Measurements from ENCODE around the gene SLC7A14.

Gene SLC7A14

GRCh38 chr3:170420307-170420821, 165.5 kb downstream of the SLC7A14 start:
- Mint-ChIP-seq H3K36me3 (ENCODE audit: low read depth) (no peaks in the 10 kb centered on the region), H3K9me3 (peaks cover 9% of the 10 kb centered on the region), H3K27me3 (ENCODE audit: low read depth, poor library complexity) (peaks cover 6% of the 10 kb centered on the region), H3K27ac (no peak overlapping the region), H3K4me1 (peaks cover 50% of the 10 kb centered on the region), H3K4me3 (peak overlapping the region; percentile 73)
- TF ChIP-seq, protein P1, sequence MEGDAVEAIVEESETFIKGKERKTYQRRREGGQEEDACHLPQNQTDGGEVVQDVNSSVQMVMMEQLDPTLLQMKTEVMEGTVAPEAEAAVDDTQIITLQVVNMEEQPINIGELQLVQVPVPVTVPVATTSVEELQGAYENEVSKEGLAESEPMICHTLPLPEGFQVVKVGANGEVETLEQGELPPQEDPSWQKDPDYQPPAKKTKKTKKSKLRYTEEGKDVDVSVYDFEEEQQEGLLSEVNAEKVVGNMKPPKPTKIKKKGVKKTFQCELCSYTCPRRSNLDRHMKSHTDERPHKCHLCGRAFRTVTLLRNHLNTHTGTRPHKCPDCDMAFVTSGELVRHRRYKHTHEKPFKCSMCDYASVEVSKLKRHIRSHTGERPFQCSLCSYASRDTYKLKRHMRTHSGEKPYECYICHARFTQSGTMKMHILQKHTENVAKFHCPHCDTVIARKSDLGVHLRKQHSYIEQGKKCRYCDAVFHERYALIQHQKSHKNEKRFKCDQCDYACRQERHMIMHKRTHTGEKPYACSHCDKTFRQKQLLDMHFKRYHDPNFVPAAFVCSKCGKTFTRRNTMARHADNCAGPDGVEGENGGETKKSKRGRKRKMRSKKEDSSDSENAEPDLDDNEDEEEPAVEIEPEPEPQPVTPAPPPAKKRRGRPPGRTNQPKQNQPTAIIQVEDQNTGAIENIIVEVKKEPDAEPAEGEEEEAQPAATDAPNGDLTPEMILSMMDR (IDR thresholded peaks at IDR 0.05): no peak
- no peak for DNase-seq

- H3K4me3 Mint-ChIP-seq: peak overlapping the region; percentile 73
These were observed 166.3 kb downstream of the SLC7A14 start for GRCh38 chr3:170419557-170420087.

GRCh38 chr3:170418422-170419398, 167.2 kb downstream of the SLC7A14 start, which contains the start of gene CLDN11:
Gene CLDN11 (plus strand): TSS chr3:170418868. CDS start chr3:170419067, 199 bp downstream.
- peaks cover 37% of the 10 kb centered on the region for H3K4me1 Mint-ChIP-seq
- peak; percentile 70 for DNase-seq
- H3K9me3 Mint-ChIP-seq: peaks cover 9% of the 10 kb centered on the region
- TF ChIP-seq, protein P1 (IDR thresholded peaks at IDR 0.05): no peak
- no peaks in the 10 kb centered on the region for H3K36me3 Mint-ChIP-seq (ENCODE audit: low read depth)
- peak within 1 kb of the TSS; percentile 80 for H3K4me3 Mint-ChIP-seq
- no peak within 1 kb of the TSS for H3K27ac Mint-ChIP-seq
- peaks cover 8% of the 10 kb centered on the region for H3K27me3 Mint-ChIP-seq (ENCODE audit: low read depth, poor library complexity)

More at GRCh38 chr3:170419557-170420087, 166.3 kb downstream of the SLC7A14 start:
- Mint-ChIP-seq H3K27me3 (ENCODE audit: low read depth, poor library complexity) (peaks cover 8% of the 10 kb centered on the region), H3K9me3 (peaks cover 9% of the 10 kb centered on the region), H3K36me3 (ENCODE audit: low read depth) (no peaks in the 10 kb centered on the region), H3K4me1 (peaks cover 44% of the 10 kb centered on the region), H3K27ac (no peak overlapping the region)
- peak; percentile 63 for DNase-seq
- TF ChIP-seq, protein P1 (IDR thresholded peaks at IDR 0.05): no peak

DNA sequence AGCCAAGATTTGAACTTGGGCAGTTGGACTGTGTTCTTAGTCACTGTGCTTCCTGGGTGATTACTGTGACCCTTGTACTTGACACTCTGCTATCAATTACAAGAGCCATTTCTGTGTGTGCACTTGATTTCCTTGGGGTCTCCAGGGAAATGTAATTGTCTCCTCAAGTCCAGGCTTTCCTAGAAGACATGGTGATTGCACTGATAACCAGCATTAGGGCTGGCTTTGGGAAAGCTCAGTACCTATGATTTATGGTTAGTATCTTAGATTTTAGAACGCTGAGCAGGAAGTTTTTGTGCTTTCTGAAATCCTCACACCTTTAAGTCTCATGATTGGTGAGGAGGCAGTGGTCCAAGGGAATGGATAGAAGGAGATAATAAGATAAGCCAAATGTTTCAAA, 168.8 kb downstream of the SLC7A14 start:
- H3K4me3 Mint-ChIP-seq: no peak overlapping the region
- H3K4me1 Mint-ChIP-seq: peaks cover 29% of the 10 kb centered on the region
- TF ChIP-seq, protein P1 (IDR thresholded peaks at IDR 0.05): no peak
- no peak for DNase-seq
- peaks cover 9% of the 10 kb centered on the region for H3K9me3 Mint-ChIP-seq
- H3K36me3 Mint-ChIP-seq (ENCODE audit: low read depth): no peaks in the 10 kb centered on the region
- peaks cover 8% of the 10 kb centered on the region for H3K27me3 Mint-ChIP-seq (ENCODE audit: low read depth, poor library complexity)
- H3K27ac Mint-ChIP-seq: no peak overlapping the region

DNA sequence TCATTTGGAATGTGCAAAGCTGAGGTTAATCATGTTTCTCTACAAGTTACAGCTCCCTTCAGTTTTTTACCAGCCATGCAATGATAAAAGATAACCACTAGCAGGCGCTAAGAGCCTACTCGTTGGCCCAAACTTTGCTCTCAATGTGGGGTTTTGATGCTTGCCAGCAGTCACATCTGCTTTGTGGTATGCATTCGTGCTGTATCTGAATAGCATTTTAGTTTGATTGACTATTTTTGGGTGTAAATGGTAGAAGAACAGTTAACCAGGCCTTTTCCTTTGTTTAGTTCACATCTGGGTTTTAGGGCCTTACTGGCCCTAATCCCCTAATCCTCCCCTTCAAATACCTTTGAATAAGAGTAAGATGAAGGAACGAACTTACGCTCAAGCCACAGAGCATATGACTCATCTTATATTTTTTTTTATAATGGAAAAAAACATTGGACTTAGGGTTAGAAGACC, 171.6 kb downstream of the SLC7A14 start:
- H3K4me3 Mint-ChIP-seq: no peak overlapping the region
- H3K27ac Mint-ChIP-seq: no peak overlapping the region
- TF ChIP-seq, protein P1 (IDR thresholded peaks at IDR 0.05): peak; percentile 99
- H3K9me3 Mint-ChIP-seq: peaks cover 3% of the 10 kb centered on the region
- peak; percentile 40 for DNase-seq
- peaks cover 9% of the 10 kb centered on the region for H3K4me1 Mint-ChIP-seq
- H3K27me3 Mint-ChIP-seq (ENCODE audit: low read depth, poor library complexity): peaks cover 8% of the 10 kb centered on the region
- no peaks in the 10 kb centered on the region for H3K36me3 Mint-ChIP-seq (ENCODE audit: low read depth)
